Activated CD4-positive, CD25-positive, alpha-beta regulatory T cell treated with anti-CD3 and anti-CD28 coated beads, Interleukin-2, amount 50 U/mL, for 72 hours (primary cell): ENCODE results near the gene HAND1.
A peak's percentile ranks its signal among the peaks of the same experiment; 100 is the strongest.

Experiments used
- DNase-seq: peaks from one replicate; pipeline ENCODE4 v3.0.0; 2021

HAND1 gene

GRCh38 chr5:154477382-154478223 is 424 bp downstream of the HAND1 start:
- no peak for DNase-seq

GRCh38 chr5:154476354-154477205 is 1.4 kb downstream of the HAND1 start:
- no peak for DNase-seq

- DNase-seq = no peak
Observed at GRCh38 chr5:154475591-154476353, 2.3 kb downstream of the HAND1 start.

- DNase-seq = no peak
Observed at GRCh38 chr5:154474396-154475334, 3.4 kb downstream of the HAND1 start.

GRCh38 chr5:154473581-154474283 is 4.3 kb downstream of the HAND1 start:
- DNase-seq = no peak

- no peak for DNase-seq
Observed at GRCh38 chr5:154472871-154473580, 5.0 kb downstream of the HAND1 start.

GRCh38 chr5:154470947-154471870 is 6.8 kb downstream of the HAND1 start:
- DNase-seq = no peak

GRCh38 chr5:154470137-154470536 is 7.9 kb downstream of the HAND1 start:
- DNase-seq = no peak

- DNase-seq = peak; percentile 86
Observed at GRCh38 chr5:154467655-154468354, 10.2 kb downstream of the HAND1 start.

- no peak for DNase-seq
Observed at GRCh38 chr5:154466671-154467070, 11.4 kb downstream of the HAND1 start.

GRCh38 chr5:154466147-154466546 is 11.9 kb downstream of the HAND1 start:
- no peak for DNase-seq

- DNase-seq = no peak
Observed at GRCh38 chr5:154465169-154465568, 12.9 kb downstream of the HAND1 start.

- DNase-seq = no peak
Observed at GRCh38 chr5:154464438-154464837, 13.6 kb downstream of the HAND1 start.

GRCh38 chr5:154461531-154461930 is 16.5 kb downstream of the HAND1 start:
- DNase-seq = no peak

- DNase-seq = no peak
Observed at GRCh38 chr5:154460172-154460571, 17.9 kb downstream of the HAND1 start.

GRCh38 chr5:154459015-154459414 is 19.0 kb downstream of the HAND1 start:
- no peak for DNase-seq

GRCh38 chr5:154456540-154456939 is 21.5 kb downstream of the HAND1 start:
- no peak for DNase-seq

GRCh38 chr5:154455585-154455984 is 22.4 kb downstream of the HAND1 start:
- DNase-seq = no peak

- no peak for DNase-seq
Observed at GRCh38 chr5:154451957-154452356, 26.1 kb downstream of the HAND1 start.
